ENCODE measurements around the gene OXLD1.

Gene OXLD1

GRCh38 chr17:81701288-81702071, 35.1 kb upstream of the OXLD1 start:
- no peak for DNase-seq

- DNase-seq, result no peak
Observed at GRCh38 chr17:81700353-81701287, 34.2 kb upstream of the OXLD1 start.

GRCh38 chr17:81697261-81698044, 31.0 kb upstream of the OXLD1 start:
- no peak for DNase-seq

- no peak for DNase-seq
Observed at GRCh38 chr17:81696218-81696941, 30.0 kb upstream of the OXLD1 start.

GRCh38 chr17:81695801-81696200, 29.4 kb upstream of the OXLD1 start:
- no peak for DNase-seq

GRCh38 chr17:81695211-81695610, 28.8 kb upstream of the OXLD1 start:
- DNase-seq, result no peak

- no peak for DNase-seq
Observed at GRCh38 chr17:81694810-81695209, 28.4 kb upstream of the OXLD1 start.

- no peak for DNase-seq
Observed at GRCh38 chr17:81693509-81694210, 27.3 kb upstream of the OXLD1 start.

- DNase-seq, result no peak
Observed at GRCh38 chr17:81691608-81692007, 25.2 kb upstream of the OXLD1 start.

- DNase-seq, result no peak
Observed at GRCh38 chr17:81691196-81691595, 24.8 kb upstream of the OXLD1 start.

- no peak for DNase-seq
Observed at GRCh38 chr17:81690549-81690948, 24.1 kb upstream of the OXLD1 start.

- DNase-seq, result no peak
Observed at GRCh38 chr17:81690066-81690465, 23.7 kb upstream of the OXLD1 start.

GRCh38 chr17:81688616-81689015, 22.2 kb upstream of the OXLD1 start:
- no peak for DNase-seq

GRCh38 chr17:81687770-81688541, 21.6 kb upstream of the OXLD1 start:
- DNase-seq, result no peak

- no peak for DNase-seq
Observed at GRCh38 chr17:81686614-81687013, 20.2 kb upstream of the OXLD1 start.

GRCh38 chr17:81685108-81685507, 18.7 kb upstream of the OXLD1 start:
- DNase-seq, result no peak

GRCh38 chr17:81684442-81684911, 18.1 kb upstream of the OXLD1 start:
- no peak for DNase-seq

GRCh38 chr17:81683584-81684441, 17.4 kb upstream of the OXLD1 start, which contains the start of the genes ARL16 and HGS:
TSS of gene ARL16 (minus strand) at chr17:81683797. CDS start at chr17:81683753, 44 bp downstream.
TSS of gene HGS (plus strand) at chr17:81684011. CDS start at chr17:81684067, 56 bp downstream.
- peak; percentile 99 for DNase-seq

GRCh38 chr17:81683208-81683583, 16.8 kb upstream of the OXLD1 start:
- no peak for DNase-seq
